NCI-H187 treated with DMSO at 0.1 percent for 48 hours (cell line): ENCODE results near the gene FLVCR2.

ENCODE experiments used
- DNase-seq: peaks from one replicate; lab custom pipeline; 2025; lab: John Stamatoyannopoulos, UW

The FLVCR2 gene

DNA sequence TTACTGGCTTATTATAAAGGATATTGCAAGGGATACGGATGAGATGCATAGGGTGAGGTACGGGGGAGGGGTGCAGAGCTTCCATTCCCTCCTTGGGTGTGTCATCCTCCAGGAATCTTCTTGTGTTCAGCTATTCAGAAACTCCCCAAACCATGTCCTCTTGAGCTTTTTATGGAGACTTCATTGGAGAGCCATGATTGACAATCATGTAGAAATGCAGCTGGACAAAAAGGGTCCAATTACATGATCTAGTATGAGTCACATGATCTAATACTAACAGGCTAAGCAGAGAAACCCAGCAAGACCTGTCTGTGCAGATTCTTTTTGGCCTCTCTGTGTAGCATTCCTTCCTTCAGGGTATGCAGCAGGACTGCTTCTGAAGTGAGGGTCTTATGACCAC, 23.9 kb upstream of the FLVCR2 start:
- no peak for DNase-seq

DNA sequence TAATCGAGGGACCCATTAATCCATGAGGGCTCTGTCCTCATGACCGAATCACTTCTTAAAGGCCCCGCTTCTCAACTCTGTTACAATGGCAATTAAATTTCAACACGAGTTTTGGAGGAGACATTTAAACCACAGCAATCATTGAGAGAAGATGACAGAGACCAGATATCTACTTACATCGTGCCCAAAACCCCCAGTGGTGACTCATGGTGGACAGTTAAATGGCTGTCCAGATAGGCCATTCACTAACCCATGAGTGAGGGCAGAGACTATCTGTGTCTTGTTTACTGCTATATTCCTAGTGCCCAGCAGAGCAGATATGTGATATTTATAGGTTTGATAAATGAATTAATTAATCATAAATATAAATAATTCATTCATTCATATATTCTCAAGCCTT, 20.0 kb upstream of the FLVCR2 start:
- DNase-seq: no peak

DNA sequence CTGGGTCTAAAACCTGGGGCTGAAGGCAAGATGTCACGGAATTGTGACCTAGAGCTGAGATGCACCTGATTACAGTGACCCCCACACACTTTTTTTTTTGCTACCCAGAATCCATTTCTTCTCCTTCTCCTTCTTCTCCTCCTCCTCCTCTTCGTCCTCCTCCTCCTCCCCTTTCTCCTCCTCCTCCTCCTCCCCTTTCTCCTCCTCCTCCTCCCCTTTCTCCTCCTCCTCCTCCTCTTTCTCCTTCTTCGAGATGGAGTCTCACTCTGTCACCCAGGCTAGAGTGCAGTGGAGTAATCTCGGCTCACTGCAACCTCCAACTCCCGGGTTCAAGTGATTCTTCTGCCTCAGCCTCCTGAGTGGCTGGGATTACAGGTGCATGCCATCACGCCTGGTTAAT, 19.4 kb upstream of the FLVCR2 start:
- DNase-seq: no peak

- no peak for DNase-seq
Observed at GRCh38 chr14:75559451-75560222, 18.8 kb upstream of the FLVCR2 start.

- DNase-seq: peak; percentile 65
Observed at GRCh38 chr14:75561013-75561432, 17.4 kb upstream of the FLVCR2 start.

- DNase-seq: no peak
Observed at GRCh38 chr14:75562089-75562488, 16.3 kb upstream of the FLVCR2 start.

DNA sequence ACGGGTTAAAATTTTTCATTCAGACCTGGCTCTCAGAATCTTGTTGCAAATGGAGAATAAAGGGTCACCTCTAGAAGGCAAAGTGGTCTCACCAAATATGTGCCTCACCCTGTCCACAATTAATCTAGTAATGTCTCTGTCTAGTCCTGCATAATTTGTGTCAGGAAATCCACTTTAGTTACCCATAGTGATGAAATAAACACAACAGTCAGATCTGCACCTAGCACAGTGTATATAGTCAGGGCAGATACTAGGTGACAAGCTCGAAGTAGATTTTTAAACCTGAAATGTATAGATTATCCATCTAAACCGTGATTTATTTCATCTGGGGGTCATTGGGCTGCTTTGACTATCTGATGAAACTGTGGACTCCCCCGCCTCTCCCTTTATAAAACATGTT, 15.9 kb upstream of the FLVCR2 start:
- DNase-seq: no peak

GRCh38 chr14:75563931-75564330, 14.5 kb upstream of the FLVCR2 start:
- DNase-seq: peak; percentile 41

- DNase-seq: no peak
Observed at GRCh38 chr14:75565056-75565455, 13.4 kb upstream of the FLVCR2 start.

GRCh38 chr14:75566321-75566720, 12.1 kb upstream of the FLVCR2 start:
- no peak for DNase-seq

DNA sequence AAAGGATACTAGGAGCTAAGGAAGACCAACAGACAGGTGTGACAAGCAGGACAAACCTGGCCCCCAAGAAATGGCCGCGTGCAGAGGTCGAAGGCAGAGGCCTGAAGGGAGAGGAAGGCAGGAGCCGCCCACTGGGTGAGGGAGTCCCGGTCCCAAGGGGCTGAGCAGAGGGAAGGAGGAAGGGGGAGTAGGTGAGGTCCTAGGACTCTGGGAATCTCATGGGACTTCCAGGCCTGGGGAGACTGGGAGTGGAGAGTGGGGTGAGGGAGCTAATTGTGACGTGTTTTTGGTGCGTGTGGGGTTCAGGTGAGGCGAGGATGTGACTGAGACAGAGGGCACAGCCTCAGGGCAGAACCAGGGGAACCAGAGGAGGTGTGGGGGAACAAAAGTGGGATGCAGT, 11.7 kb upstream of the FLVCR2 start:
- no peak for DNase-seq

DNA sequence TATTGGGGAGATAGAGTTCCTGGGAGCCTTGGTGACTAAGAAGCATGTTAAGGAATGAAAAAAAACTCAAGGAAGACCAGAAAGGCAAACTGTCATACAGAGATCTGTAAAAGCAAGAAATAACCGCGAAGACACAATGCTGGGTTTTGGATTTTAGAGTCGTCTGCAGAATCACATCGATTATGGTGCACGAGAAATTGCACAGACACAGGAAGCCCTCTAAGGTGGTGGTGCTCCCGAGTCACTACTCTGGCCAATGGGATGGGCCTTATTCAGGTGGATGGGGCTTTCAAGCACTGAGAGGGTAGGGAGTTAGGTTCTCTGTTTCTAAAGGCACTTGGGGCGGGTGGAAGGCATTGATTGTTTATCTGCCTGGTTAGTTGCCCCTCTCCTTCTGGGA, 10.3 kb upstream of the FLVCR2 start:
- DNase-seq: no peak

DNA sequence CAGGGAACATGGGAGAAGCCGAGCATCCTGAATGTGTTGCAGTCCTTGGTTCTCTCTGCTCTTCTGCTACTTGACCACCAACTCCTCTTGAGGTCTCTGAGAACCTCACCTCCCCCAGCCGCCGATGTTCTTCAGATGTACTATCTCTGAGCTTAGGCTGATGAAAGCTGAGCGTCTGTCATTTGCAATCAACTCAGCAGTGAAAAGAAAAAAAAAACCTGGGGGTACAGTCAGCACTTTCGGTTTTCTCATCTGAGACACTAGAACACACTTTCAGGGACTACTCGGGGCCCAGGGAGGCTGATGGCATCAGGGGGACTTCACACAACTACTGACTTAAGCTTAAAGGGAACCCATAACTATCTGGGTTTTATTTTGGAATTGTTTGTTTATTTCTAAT, 9.6 kb upstream of the FLVCR2 start:
- no peak for DNase-seq

DNA sequence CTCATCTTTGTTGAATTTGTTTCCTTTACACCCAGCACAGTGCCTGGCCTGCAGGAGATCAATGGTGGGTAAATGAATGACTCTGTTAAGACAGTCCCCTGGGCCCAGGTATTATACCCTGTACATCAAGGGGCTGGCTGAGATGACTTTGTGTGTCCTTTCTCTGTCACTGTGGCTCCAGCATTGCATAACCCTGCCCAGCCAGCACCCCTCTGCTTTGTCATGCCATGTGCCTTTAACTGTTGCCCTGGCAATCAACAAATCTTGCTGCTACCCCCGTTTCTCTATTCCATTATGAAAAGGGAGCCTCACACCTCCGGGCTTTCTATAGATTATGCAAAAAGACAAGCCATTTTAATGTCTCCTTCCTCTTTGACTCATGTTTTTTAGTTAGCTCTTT, 7.6 kb upstream of the FLVCR2 start:
- DNase-seq: no peak

DNA sequence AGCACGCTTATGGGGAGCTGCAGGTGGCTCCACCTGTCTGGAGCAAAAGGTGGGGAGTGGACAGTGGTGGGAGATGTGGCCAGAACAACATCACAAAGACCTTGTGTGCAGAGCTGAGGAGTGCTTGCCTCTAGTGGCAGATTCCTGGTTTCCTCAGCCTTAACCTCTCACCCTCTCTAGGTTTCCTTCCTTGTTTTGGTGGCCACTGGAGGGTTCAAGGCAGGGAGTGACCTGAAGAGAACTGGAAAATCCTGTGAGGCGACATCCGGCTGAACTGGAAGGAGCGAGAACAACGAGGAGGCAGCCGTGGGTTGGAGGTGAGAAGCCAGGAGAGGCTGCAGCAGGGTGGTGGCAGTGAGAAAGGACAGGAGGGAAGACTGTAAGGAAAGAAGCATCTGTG, 6.3 kb upstream of the FLVCR2 start:
- no peak for DNase-seq

DNA sequence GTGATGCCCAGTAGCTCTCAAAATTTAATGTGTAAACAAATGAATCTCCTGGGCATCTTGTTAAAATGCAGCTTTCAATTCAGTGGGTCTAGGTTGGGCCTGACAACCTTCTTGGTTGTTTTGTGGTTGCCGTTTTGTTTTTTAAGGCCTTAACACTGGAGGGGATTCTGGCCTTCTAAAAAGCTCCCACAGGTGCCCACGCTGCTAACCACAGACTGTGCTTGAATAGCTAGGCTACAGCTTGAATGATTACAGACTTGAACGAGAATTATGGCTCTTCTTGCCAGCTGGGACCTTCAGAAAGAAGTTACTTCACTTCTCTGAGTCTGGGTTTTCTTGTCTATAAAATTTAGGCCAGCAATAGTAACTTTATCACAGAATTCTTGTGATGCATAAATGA, 1.3 kb upstream of the FLVCR2 start:
- DNase-seq: no peak

DNA sequence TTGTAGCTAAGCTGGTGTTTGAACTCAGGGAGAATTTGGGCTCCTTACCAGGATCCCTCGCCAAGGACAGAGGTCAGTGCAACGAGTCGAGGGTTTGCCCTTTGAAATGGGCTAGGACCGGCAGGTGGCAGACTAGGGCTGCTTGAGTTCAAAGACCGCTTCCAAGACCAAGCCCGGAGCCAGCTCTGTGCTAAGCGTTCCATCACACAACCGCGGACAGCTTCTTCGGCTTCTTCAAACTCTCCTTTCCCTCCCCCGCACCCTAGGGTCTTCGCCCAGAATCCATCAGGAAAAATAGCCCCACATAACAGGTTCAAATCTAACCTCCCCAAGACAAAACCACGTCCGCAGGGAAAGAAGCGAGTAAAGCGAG, 705 bp upstream of the FLVCR2 start:
- peak; percentile 17 for DNase-seq

- no peak for DNase-seq
Observed at GRCh38 chr14:75578786-75579337, 442 bp downstream of the FLVCR2 start.

- DNase-seq: no peak
Observed at GRCh38 chr14:75579338-75579864, 981 bp downstream of the FLVCR2 start.

DNA sequence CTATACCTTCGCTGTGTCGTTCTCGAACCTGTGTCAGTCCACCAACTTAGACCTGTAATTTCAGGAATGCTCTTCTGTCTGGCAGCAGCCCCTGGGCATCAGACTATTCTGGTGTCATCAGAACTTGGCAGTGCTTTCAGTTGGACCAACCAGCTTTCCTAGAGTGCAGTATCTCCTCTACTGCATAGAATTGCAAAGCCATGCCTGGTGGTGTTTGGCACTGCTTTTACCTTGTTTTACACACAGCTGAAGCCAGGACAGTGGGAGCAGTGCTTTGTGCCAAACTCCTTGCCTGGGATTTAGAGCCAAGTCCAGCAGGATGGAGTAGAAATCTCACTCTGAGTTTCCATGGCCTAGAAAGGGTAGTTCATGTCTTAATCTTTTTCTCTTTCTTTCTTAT, 1.5 kb downstream of the FLVCR2 start:
- no peak for DNase-seq

DNA sequence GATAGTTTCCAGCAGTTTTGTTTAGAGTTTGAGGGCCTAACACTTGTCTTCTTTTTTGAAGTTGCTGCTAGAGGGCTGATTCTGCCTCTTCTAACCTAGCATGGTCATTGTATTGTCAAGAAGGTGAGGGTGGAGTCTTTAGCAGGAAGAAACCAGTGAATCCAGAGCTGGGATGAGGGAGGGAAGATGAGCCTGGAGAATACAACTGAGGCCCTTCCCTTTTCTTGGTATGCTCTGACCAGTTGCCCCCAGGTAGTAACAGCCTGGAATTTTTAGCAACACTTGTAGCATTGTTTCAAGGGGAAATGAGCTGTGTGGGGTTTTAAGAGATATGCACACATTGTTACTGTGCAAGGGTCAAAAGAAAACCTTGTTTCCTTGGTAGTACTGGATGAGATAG, 9.0 kb downstream of the FLVCR2 start:
- no peak for DNase-seq

- DNase-seq: no peak
Observed at GRCh38 chr14:75589931-75590330, 11.5 kb downstream of the FLVCR2 start.

- no peak for DNase-seq
Observed at GRCh38 chr14:75591331-75591946, 13.0 kb downstream of the FLVCR2 start.
